Measurements from ENCODE around the gene UBA1. TPM values are rescaled to one million over a fixed set of nuclear protein-coding genes. Genes with fewer than 3 reads are reported as not detected.

Gene UBA1
- polyA plus RNA-seq, 2 of the 4 experiments (the other 2 are of a cell fraction) = 160 to 192 TPM

- TF ChIP-seq BCL3 (IDR thresholded peaks at IDR 0.05) = no peak
- TF ChIP-seq JUNB (IDR thresholded peaks at IDR 0.05) = no peak
- no peak for TF ChIP-seq MYC (IDR thresholded peaks at IDR 0.05; ENCODE audit: borderline replicate concordance, low read length)
- TF ChIP-seq ATOH8 (CRISPR knock-in tag; IDR thresholded peaks at IDR 0.05; ENCODE audit: low read depth) = no peak
- no peak for TF ChIP-seq SREBF2 (IDR thresholded peaks at IDR 0.05)
- TF ChIP-seq CHD4 (IDR thresholded peaks at IDR 0.05; ENCODE audit: borderline replicate concordance) = no peak
- TF ChIP-seq HES2 (IDR thresholded peaks at IDR 0.05) = no peak
Observed at GRCh38 chrX:47226071-47226470, 32.4 kb downstream of the UBA1 start (continued).

GRCh38 chrX:47226531-47227333, 33.1 kb downstream of the UBA1 start:
- no peak overlapping the region for H3K27ac ChIP-seq
- H3K4me1 ChIP-seq = no peaks in the 10 kb centered on the region
- TF ChIP-seq FOSL2 (IDR thresholded peaks at IDR 0.05) (no peak), FOSL2 (CRISPR knock-in tag; IDR thresholded peaks at IDR 0.05) (no peak), FOSB (CRISPR knock-in tag; IDR thresholded peaks at IDR 0.05) (no peak), HEYL (CRISPR knock-in tag; IDR thresholded peaks at IDR 0.05) (no peak), CTCF (IDR thresholded peaks at IDR 0.05) (no peak), RAD21 (conservative IDR thresholded peaks at IDR 0.05 in 1 of 2, IDR thresholded peaks at IDR 0.05 in 1 of 2) (no peak), KDM5A (IDR thresholded peaks at IDR 0.05) (no peak), EHF (CRISPR knock-in tag; IDR thresholded peaks at IDR 0.05) (no peak), RNF2 (IDR thresholded peaks at IDR 0.05; ENCODE audit: borderline replicate concordance, low read depth) (no peak), CHD2 (IDR thresholded peaks at IDR 0.05; ENCODE audit: low read length, partially characterized antibody) (no peak), KDM1A (IDR thresholded peaks at IDR 0.05; ENCODE audit: low read depth) (no peak), ZSCAN20 (CRISPR knock-in tag; IDR thresholded peaks at IDR 0.05) (no peak), POLR2A (IDR thresholded peaks at IDR 0.05; ENCODE audit: low read length) (no peak), MAX (IDR thresholded peaks at IDR 0.05) (no peak), SMC3 (IDR thresholded peaks at IDR 0.05) (no peak), EP300 (IDR thresholded peaks at IDR 0.05) (no peak), HES2 (IDR thresholded peaks at IDR 0.05) (no peak), JUNB (IDR thresholded peaks at IDR 0.05) (no peak)
- 92% methylated on average over 6 of the region's 19 CpGs for WGBS (ENCODE audit: missing lambda C conversion rate)
- no peak for ATAC-seq
- H3K9me3 ChIP-seq = no peaks in the 10 kb centered on the region
- no peak for FAIRE-seq
- H3K4me3 ChIP-seq = no peak overlapping the region
- no peak for DNase-seq (ENCODE audit: low read depth in 1 of 2, low spot score in 1 of 2)
- POLR2A ChIA-PET = no interaction called here
- H3K4me2 ChIP-seq = no peak overlapping the region
- CTCF ChIA-PET = no interaction called here

Data from A549 (cell line).